Pancreas (tissue), 10 donors: ENCODE results near the gene SLC24A1. TPM values are rescaled to one million over a fixed set of nuclear protein-coding genes. Genes with fewer than 3 reads are reported as not detected.

Experiments used
- ATAC-seq, 4 donors: fragments of 200-7000 bp; cut with Tn5 transposase; one replicate each; pipeline versions ENCODE4 v1.8.0 to v1.9.1; 2020; ENCODE audit warnings: mild to moderate bottlenecking in 4 of 4, moderate library complexity in 4 of 4
- DNase-seq, 6 donors: peaks; one replicate each; pipeline ENCODE4 v3.0.0-alpha.2; 2020
- FAIRE-seq: peaks from 2 replicates; lab custom pipeline; 2012; peaks lifted over from hg19 to GRCh38; lab: Jason Lieb, UNC
- H3K27ac ChIP-seq, 4 donors: fragments of 200-600 bp; sonication (generic); 1 replicate in 3 of 4; 2 replicates in 1 of 4; pipeline versions ENCODE4 v1.5.0 to v1.8.0; 2020
- H3K27me3 ChIP-seq, 4 donors: fragments of 200-600 bp; one replicate each; pipeline ENCODE4 v1.8.0; 2021
- H3K36me3 ChIP-seq, 3 donors: fragments of 200-600 bp; sonication (generic) in 1 of 3; one replicate each; pipeline versions ENCODE4 v1.5.0 to v1.8.0; 2020 to 2021
- H3K4me1 ChIP-seq, 3 donors: fragments of 200-600 bp; one replicate each; pipeline ENCODE4 v1.8.0; 2021
- H3K4me3 ChIP-seq, 4 donors: fragments of 200-600 bp; sonication (generic) in 2 of 4; one replicate each; pipeline versions ENCODE4 v1.5.0 to v1.8.0; 2020 to 2021
- H3K9me3 ChIP-seq, 4 donors: fragments of 200-600 bp; one replicate each; pipeline ENCODE4 v1.8.0; 2021
- CTCF ChIP-seq, 4 donors: fragments of 200-600 bp; sonication (generic) in 3 of 4; IDR thresholded peaks; one replicate each; pipeline versions ENCODE4 v1.5.0 to v1.8.0; 2021; ENCODE audit warnings: antibody characterized with exemption in 4 of 4
- WGBS, 2 donors: extraction: QIAGEN DNeasy Blood & Tissue Kit; methylation state at CpG; one replicate each; pipeline ENCODE4 v1.1.7; 2013; 5-methylcytosine and 5-hydroxymethylcytosine counted together
- intact Hi-C, 3 donors: fragments of 100-400 bp; cut with DNase I; formaldehyde crosslinking; loops; one replicate each; pipeline versions ENCODE4 v1.11.1 to v1.14.2; 2022
- polyA plus RNA-seq, 2 donors: library from polyadenylated mRNA; stranded (reverse); fragments of 200-250 nt; gene quantifications; one replicate each; pipeline ENCODE4 v1.2.3, GENCODE V29; 2013
- total RNA-seq, 6 donors: library from RNA; stranded (reverse); fragmentation: NEBNext Ultra II Directional in 4 of 6; extraction: Animal tissue kit (Norgen Biotek cat#: 25700) in 4 of 6; gene quantifications; one replicate each; pipeline versions ENCODE4 v1.2.1 to v1.2.4, GENCODE V29; 2021 to 2023
- donor health status: healthy with polysubstance abuse.
- donor health status: DM: no; HTN: no; CAD: no; lungs with moderate emphysema.
- donor health status: DM: no; HTN: no; CAD: no.
- donor health status: control.
- donor health status: control.
- donor health status: Bipolar disorder and iron deficiency.
- donor health status: DM: yes; HTN: yes; CAD: no.
- donor health status: DM: no; HTN: no; CAD: no.
- donor health status: DM: no; HTN: no; CAD: no.
- donor health status: DM: yes; HTN: yes; CAD: no.

Gene SLC24A1
- total and polyA plus RNA-seq, 8 donors = 1.9 to 5.8 (median 4.0) TPM

- FAIRE-seq = no peak
- no peak for DNase-seq
- H3K9me3 ChIP-seq = no peaks in the 10 kb centered on the region
- peaks cover 0 to 3% (median 2%) of the 10 kb centered on the region in 3 donors for H3K36me3 ChIP-seq
- H3K4me3 ChIP-seq = no peak overlapping the region
- no peak for TF ChIP-seq CTCF (IDR thresholded peaks at IDR 0.05)
- intact Hi-C loops = no loop called here
- no peak overlapping the region for H3K27ac ChIP-seq
- ATAC-seq = no peak
- H3K27me3 ChIP-seq = no peaks in the 10 kb centered on the region
- H3K4me1 ChIP-seq = no peaks in the 10 kb centered on the region
Measured at GRCh38 chr15:65653341-65653740, 31.6 kb downstream of the SLC24A1 start.

- Histone ChIP-seq H3K9me3 (no peaks in the 10 kb centered on the region), H3K27me3 (no peaks in the 10 kb centered on the region), H3K27ac (no peak overlapping the region), H3K4me1 (no peaks in the 10 kb centered on the region), H3K36me3 (peaks cover 0 to 3% (median 3%) of the 10 kb centered on the region in 3 donors), H3K4me3 (no peak overlapping the region)
- 85 to 97% methylated on average over 5 of the region's 5 CpGs for WGBS, 2 donors
- TF ChIP-seq CTCF (IDR thresholded peaks at IDR 0.05) = no peak
- intact Hi-C loops = no loop called here
- no peak for DNase-seq
- no peak for FAIRE-seq
- ATAC-seq = no peak
Measured at GRCh38 chr15:65653801-65654521, 32.2 kb downstream of the SLC24A1 start.

- 87 to 97% methylated on average over 1 of the region's 1 CpG for WGBS, 2 donors
- TF ChIP-seq CTCF (IDR thresholded peaks at IDR 0.05) = no peak
- peak in 1 of 4 donors; percentile 20 for ATAC-seq
Measured at GRCh38 chr15:65655026-65655425, 33.3 kb downstream of the SLC24A1 start.

GRCh38 chr15:65655457-65655856, 33.7 kb downstream of the SLC24A1 start:
- H3K4me1 ChIP-seq = no peaks in the 10 kb centered on the region
- ATAC-seq (no peak), FAIRE-seq (no peak), DNase-seq (no peak)
- no peaks in the 10 kb centered on the region for H3K9me3 ChIP-seq
- no peak overlapping the region for H3K4me3 ChIP-seq
- peaks cover 0 to 7% (median 3%) of the 10 kb centered on the region in 3 donors for H3K36me3 ChIP-seq
- intact Hi-C loops = no loop called here
- H3K27ac ChIP-seq = no peak overlapping the region
- TF ChIP-seq CTCF (IDR thresholded peaks at IDR 0.05) = no peak
- H3K27me3 ChIP-seq = no peaks in the 10 kb centered on the region
- WGBS, 2 donors = 74 to 76% methylated on average over 4 of the region's 4 CpGs

More at GRCh38 chr15:65655026-65655425, 33.3 kb downstream of the SLC24A1 start:
- FAIRE-seq (no peak), DNase-seq (no peak)
- Histone ChIP-seq H3K4me3 (no peak overlapping the region), H3K4me1 (no peaks in the 10 kb centered on the region), H3K27ac (no peak overlapping the region), H3K36me3 (peaks cover 0 to 3% (median 3%) of the 10 kb centered on the region in 3 donors), H3K27me3 (no peaks in the 10 kb centered on the region), H3K9me3 (no peaks in the 10 kb centered on the region)
- intact Hi-C loops = no loop called here

GRCh38 chr15:65659502-65660052, 37.8 kb downstream of the SLC24A1 start:
- ATAC-seq = no peak
- TF ChIP-seq CTCF (IDR thresholded peaks at IDR 0.05) = no peak
- H3K27me3 ChIP-seq = no peaks in the 10 kb centered on the region
- 84 to 88% methylated on average over 4 of the region's 4 CpGs for WGBS, 2 donors
- no peak overlapping the region for H3K27ac ChIP-seq
- DNase-seq = no peak
- no peaks in the 10 kb centered on the region for H3K4me1 ChIP-seq
- no peak for FAIRE-seq
- intact Hi-C loops = no loop called here
- no peak overlapping the region for H3K4me3 ChIP-seq
- H3K9me3 ChIP-seq = no peaks in the 10 kb centered on the region
- peaks cover 0 to 23% (median 4%) of the 10 kb centered on the region in 3 donors for H3K36me3 ChIP-seq
